CD4-positive, alpha-beta T cell (primary cell): Measurements from ENCODE around the gene ANKRD44. TPM values are rescaled to one million over a fixed set of nuclear protein-coding genes. Genes with fewer than 3 reads are reported as not detected.

ENCODE experiments used
- ATAC-seq: fragments of 200-7000 bp; cut with Tn5 transposase; one replicate; pipeline ENCODE4 v1.10.0; 2022; ENCODE audit warnings: mild to moderate bottlenecking; ENCODE audit not compliant: poor library complexity
- CTCF ChIA-PET: fragments of 350-600 bp; sonication (Branson Sonifier 250); formaldehyde crosslinking; loops from one replicate; lab custom pipeline; 2021; ENCODE audit warnings: antibody characterized with exemption, inconsistent platforms; lab: Charles Lee
- POLR2A ChIA-PET: fragments of 350-600 bp; sonication (Branson Sonifier 250); formaldehyde crosslinking; loops from one replicate; lab custom pipeline; 2021; ENCODE audit warnings: antibody characterized with exemption, inconsistent platforms; lab: Charles Lee
- DNase-seq, 14 experiments: peaks; one replicate each; pipeline ENCODE4 v3.0.0-alpha.2; 2013 to 2020; ENCODE audit warnings: mixed read lengths in 2 of 14
- H3K27ac ChIP-seq, 2 donors: one replicate each; pipeline versions ENCODE4 v1.5.1 to v1.7.0; 2013; ENCODE audit warnings: low read length in 2 of 2, low read depth in 1 of 2, mild to moderate bottlenecking in 1 of 2
- H3K27me3 ChIP-seq, 2 experiments: 1 replicate in 1 of 2; 2 replicates in 1 of 2; pipeline versions ENCODE4 v1.6.1 to v1.7.0; 2013; ENCODE audit warnings: low read length in 2 of 2, control low read depth in 1 of 2, mild to moderate bottlenecking in 1 of 2, moderate library complexity in 1 of 2; ENCODE audit not compliant: insufficient read depth in 2 of 2, control insufficient read depth in 1 of 2
- H3K36me3 ChIP-seq: one replicate; pipeline ENCODE4 v1.6.1; 2013; ENCODE audit warnings: low read length, control low read depth; ENCODE audit not compliant: insufficient read depth
- H3K4me1 ChIP-seq: one replicate; pipeline ENCODE4 v1.6.1; 2013; ENCODE audit warnings: low read length, control low read depth; ENCODE audit not compliant: insufficient read depth
- H3K4me3 ChIP-seq: one replicate; pipeline ENCODE4 v1.5.1; 2013; ENCODE audit warnings: mild to moderate bottlenecking, low read length, moderate library complexity
- H3K9me3 ChIP-seq, 2 experiments: 1 replicate in 1 of 2; 2 replicates in 1 of 2; pipeline versions ENCODE4 v1.6.1 to v1.7.0; 2013; ENCODE audit warnings: low read length in 2 of 2, mild to moderate bottlenecking in 2 of 2, control low read depth in 1 of 2, moderate library complexity in 1 of 2; ENCODE audit not compliant: control insufficient read depth in 1 of 2, insufficient read depth in 1 of 2
- H3K27ac Mint-ChIP-seq: one replicate; pipeline ENCODE4 v1.8.0; 2020; ENCODE audit warnings: mixed read lengths
- H3K27me3 Mint-ChIP-seq: one replicate; pipeline ENCODE4 v1.8.0; 2021; ENCODE audit warnings: mixed read lengths
- H3K36me3 Mint-ChIP-seq: one replicate; pipeline ENCODE4 v1.8.0; 2021; ENCODE audit warnings: low read depth, mixed read lengths
- H3K4me1 Mint-ChIP-seq: one replicate; pipeline ENCODE4 v1.8.0; 2021; ENCODE audit warnings: low read depth, mixed read lengths
- H3K4me3 Mint-ChIP-seq: one replicate; pipeline ENCODE4 v1.8.0; 2020; ENCODE audit warnings: mild to moderate bottlenecking, mixed read lengths
- H3K9me3 Mint-ChIP-seq: one replicate; pipeline ENCODE4 v1.8.0; 2020; ENCODE audit warnings: mixed read lengths
- CTCF ChIP-seq: fragments of 200-600 bp; IDR thresholded peaks from one replicate; pipeline ENCODE4 v1.8.0; 2022; ENCODE audit warnings: antibody characterized with exemption, mild to moderate bottlenecking
- intact Hi-C, 2 experiments: fragments of 100-400 bp; cut with DNase I in 1 of 2; cut with micrococcal nuclease in 1 of 2; formaldehyde crosslinking; loops; one replicate each; pipeline versions ENCODE4 v1.15.1 to v1.9.0; 2023 to 2025; cut with DNase I, micrococcal nuclease
- total RNA-seq, 174 experiments: library from RNA in 2 of 174; stranded (reverse) in 2 of 174; gene quantifications; one replicate each; pipeline ENCODE4 v1.2.3 and lab custom pipeline; 2021 to 2026

ANKRD44 gene
- total RNA-seq, 2 experiments from 2014 or later: 170 to 186 TPM

GRCh38 chr2:197263077-197263476, 47.5 kb downstream of the ANKRD44 start:
- Mint-ChIP-seq H3K4me1 (peaks cover 86% of the 10 kb centered on the region), H3K36me3 (peaks cover 48% of the 10 kb centered on the region), H3K4me3 (peak overlapping the region; percentile 36), H3K9me3 (peaks cover 3% of the 10 kb centered on the region), H3K27me3 (no peaks in the 10 kb centered on the region), H3K27ac (peak overlapping the region; percentile 78)
- no peak for DNase-seq
- ChIA-PET POLR2A (interaction anchor here (0.7 to 6.1 kb wide), 9 partner anchors 8 to 64 kb away, joined by 3 to 58 read pairs (median 7); partner anchors contain the start of gene ANKRD44), CTCF (interaction anchor here (1.7 kb wide), 1 partner anchor 48 kb away, joined by 4 read pairs; no protein-coding TSS in a partner anchor)
- intact Hi-C loops: no loop called here
- Histone ChIP-seq H3K4me1 (peaks cover 71% of the 10 kb centered on the region), H3K27ac (peak overlapping the region; percentile 37 to 63), H3K27me3 (no peaks in the 10 kb centered on the region), H3K4me3 (no peak overlapping the region), H3K9me3 (no peaks in the 10 kb centered on the region), H3K36me3 (no peaks in the 10 kb centered on the region)
- ATAC-seq: no peak
- TF ChIP-seq CTCF: no peak

GRCh38 chr2:197261808-197262226, 48.8 kb downstream of the ANKRD44 start:
- Histone ChIP-seq H3K36me3 (no peaks in the 10 kb centered on the region), H3K27ac (peak overlapping the region; percentile 54 to 59), H3K27me3 (no peaks in the 10 kb centered on the region), H3K4me3 (no peak overlapping the region), H3K9me3 (no peaks in the 10 kb centered on the region), H3K4me1 (peaks cover 69% of the 10 kb centered on the region)
- Mint-ChIP-seq H3K4me1 (peaks cover 85% of the 10 kb centered on the region), H3K4me3 (peak overlapping the region; percentile 66), H3K9me3 (peaks cover 3% of the 10 kb centered on the region), H3K27ac (peak overlapping the region; percentile 78), H3K27me3 (no peaks in the 10 kb centered on the region), H3K36me3 (peaks cover 48% of the 10 kb centered on the region)
- intact Hi-C loops: loop anchor here in 1 of 2 experiments (2.0 kb wide), 1 partner anchor 13 kb away; no protein-coding TSS in a partner anchor
- POLR2A ChIA-PET: interaction anchor here (0.7 to 6.1 kb wide), 17 partner anchors 8 to 187 kb away, joined by 3 to 58 read pairs (median 5); partner anchors contain the start of gene ANKRD44
- DNase-seq: peak in 2 of 14 experiments; percentile 49 to 52
- no peak for TF ChIP-seq CTCF
- peak; percentile 38 for ATAC-seq
- CTCF ChIA-PET: interaction anchor here (0.9 to 1.1 kb wide), 2 partner anchors 24 to 110 kb away, joined by 3 to 4 read pairs; no protein-coding TSS in a partner anchor

GRCh38 chr2:197259470-197259999, 51.0 kb downstream of the ANKRD44 start:
- Mint-ChIP-seq H3K9me3 (peaks cover 3% of the 10 kb centered on the region), H3K4me3 (peak overlapping the region; percentile 49), H3K27ac (peak overlapping the region; percentile 86), H3K36me3 (peaks cover 48% of the 10 kb centered on the region), H3K4me1 (peaks cover 85% of the 10 kb centered on the region), H3K27me3 (no peaks in the 10 kb centered on the region)
- no peak for TF ChIP-seq CTCF
- CTCF ChIA-PET: no interaction called here
- POLR2A ChIA-PET: interaction anchor here (0.6 to 1.6 kb wide), 7 partner anchors 19 to 68 kb away, joined by 3 to 4 read pairs (median 3); partner anchors contain the start of gene ANKRD44
- Histone ChIP-seq H3K4me3 (no peak overlapping the region), H3K27ac (peak overlapping the region; percentile 32 to 65), H3K9me3 (no peaks in the 10 kb centered on the region), H3K4me1 (peaks cover 68% of the 10 kb centered on the region), H3K27me3 (no peaks in the 10 kb centered on the region), H3K36me3 (no peaks in the 10 kb centered on the region)
- intact Hi-C loops: loop anchor here (5.0 kb wide), 2 partner anchors 33 to 48 kb away; no protein-coding TSS in a partner anchor
- DNase-seq: no peak
- ATAC-seq: no peak
